NCI-H774 (cell line): ENCODE results near the gene TXN.
"Not testable (repeated sequence)": the region's sequence is repeated elsewhere in the genome, so short reads cannot be mapped to it uniquely, and the experiment has no call there.

ENCODE experiments used
- DNase-seq: peaks from one replicate; lab custom pipeline; 2025; lab: John Stamatoyannopoulos, UW

Gene TXN

DNA sequence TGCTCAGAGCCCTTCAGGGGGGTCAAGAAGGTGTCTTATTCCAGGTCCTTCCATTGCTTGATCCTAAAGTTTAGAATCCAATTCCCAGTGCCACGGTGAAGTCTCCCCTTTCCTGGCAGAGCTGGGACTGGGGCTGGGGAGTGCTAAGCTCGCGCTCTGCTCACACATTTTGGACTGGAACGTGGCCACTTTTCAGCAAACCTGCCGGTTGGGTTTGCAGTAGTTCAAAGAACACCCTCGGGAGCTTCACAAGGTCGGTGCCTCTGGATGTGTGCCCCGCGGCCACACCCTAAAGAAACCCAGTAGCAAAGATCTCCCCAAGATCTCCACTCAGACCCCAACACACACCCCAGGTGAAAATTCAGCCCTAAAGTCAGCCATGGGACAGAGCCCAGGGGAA is 48.3 kb downstream of the TXN start, which contains the start of gene C9orf152:
C9orf152 (minus strand) TSS at position 129 of the 400 bp plus-strand sequence. CDS start 580 bp downstream, outside the sequence.
- DNase-seq, result no peak

DNA sequence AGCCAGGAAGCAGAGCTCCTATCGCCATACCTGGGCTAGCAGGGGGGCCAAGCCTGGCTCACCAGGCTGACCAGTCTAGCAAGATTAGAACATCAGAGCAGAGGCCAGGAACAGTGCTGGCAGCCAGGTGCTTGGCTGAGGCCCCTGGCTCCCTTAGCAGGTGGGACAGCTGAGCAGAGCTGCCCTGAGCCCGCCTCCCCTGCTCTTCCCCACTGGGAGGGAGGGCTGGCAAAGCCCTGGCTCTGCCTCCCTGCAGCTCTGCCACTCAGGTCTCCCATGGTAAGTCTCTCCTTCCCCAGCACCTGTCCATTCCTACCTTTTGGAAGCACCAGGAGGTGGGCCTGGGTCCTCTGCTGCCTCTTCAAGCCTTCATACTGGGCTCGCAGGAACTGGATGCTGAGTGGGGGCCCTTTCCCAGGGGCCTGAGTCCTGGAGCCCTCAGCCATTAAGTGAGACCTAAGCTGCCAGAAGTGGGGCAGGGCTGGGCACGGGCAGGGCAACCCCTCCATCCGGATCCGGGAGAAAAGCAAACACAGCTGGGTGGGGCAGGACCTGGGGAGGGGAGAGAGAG is 49.2 kb downstream of the TXN start:
- DNase-seq, result no peak

DNA sequence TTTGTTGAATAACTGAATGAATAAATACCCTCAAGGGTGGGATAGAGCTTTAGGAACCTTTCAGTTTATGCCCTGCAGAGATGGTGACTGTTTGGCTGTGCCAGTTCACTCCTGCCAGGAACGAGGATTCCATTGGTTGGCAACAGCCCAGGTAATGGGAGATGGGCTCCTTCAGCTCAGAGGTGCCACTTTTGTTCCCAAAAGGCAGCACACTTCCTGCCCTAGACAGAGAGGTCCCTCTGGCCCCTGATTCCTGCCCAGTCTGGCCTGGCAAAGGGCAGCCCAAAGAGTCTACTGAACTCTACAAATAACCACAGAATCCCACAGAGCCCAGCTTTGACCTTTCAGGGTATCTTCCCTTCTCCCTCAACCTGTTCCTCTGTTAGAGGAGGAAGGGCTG is 49.9 kb downstream of the TXN start:
- no peak for DNase-seq

DNA sequence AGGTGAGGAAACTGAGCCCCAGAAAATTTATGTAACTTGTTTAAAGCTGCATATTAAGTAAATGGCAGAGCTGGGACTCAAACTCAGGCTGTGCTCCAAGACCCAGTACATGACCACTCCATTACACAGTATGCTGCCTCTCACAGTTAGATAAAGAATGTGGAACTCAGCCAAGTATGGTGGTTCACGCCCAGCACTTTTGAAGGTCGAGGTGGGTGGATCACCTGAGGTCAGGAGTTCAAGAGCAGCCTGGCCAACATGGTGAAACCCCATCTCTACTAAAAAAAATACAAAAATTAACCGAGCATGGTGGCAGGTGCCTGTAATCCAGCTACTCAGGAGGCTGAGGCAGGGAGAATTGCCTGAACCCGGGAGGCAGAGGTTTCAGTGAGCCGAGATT is 50.7 kb downstream of the TXN start:
- DNase-seq, result not testable (repeated sequence)

DNA sequence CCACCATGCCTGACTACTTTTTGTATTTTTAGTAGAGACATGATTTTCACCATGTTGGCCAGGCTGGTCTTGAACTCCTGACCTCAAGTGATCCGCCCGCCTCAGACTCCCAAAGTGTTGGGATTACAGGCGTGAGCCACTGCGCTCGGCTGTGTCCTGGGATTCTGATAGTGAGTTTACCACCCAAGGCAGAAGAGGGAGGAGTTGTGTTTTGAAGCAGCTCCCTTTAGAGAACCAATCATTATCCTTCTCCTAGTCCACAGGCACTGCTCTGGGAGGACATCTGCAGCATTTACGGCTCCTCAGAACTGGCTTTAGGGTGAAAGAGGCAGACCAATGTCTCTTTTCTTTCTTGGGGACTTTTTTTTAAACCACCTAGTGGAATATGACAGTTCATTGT is 54.1 kb downstream of the TXN start:
- DNase-seq, result no peak

DNA sequence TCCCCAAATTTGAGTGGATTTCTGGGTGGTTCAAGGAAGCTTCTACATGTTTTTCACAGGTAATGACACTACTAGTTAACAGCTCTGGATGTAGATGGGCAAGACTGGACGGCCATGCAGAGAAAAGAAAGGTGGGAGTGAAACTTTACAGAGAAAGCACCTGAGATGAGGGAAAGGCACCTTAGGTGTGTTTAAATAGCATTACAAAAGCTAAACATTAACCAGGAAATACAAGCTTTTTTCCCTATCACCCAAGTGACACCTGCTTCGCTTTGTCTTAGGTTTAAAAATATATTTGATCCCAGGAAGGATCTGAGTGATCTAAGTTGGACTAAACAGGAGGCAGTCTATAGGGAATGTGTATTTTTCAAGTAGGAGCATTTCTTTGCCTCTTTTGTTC is 56.7 kb downstream of the TXN start:
- no peak for DNase-seq

DNA sequence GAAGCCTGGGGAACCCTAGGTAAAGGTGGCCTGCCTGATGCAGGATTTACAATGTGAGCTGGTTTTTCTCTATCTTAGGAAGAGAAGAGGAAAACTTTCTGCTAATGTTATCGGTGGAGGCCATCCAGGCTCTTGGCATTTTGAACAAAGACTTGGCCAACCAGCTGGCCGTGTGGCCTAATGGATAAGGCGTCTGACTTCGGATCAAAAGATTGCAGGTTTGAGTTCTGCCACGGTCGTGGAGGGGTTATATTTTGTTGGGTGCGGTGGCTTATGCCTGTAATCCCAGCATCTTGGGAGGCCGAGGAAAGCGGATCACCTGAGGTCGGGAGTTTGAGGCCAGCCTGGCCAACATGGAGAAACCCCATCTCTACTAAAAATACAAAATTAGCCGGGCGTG is 58.0 kb downstream of the TXN start:
- DNase-seq, result no peak

DNA sequence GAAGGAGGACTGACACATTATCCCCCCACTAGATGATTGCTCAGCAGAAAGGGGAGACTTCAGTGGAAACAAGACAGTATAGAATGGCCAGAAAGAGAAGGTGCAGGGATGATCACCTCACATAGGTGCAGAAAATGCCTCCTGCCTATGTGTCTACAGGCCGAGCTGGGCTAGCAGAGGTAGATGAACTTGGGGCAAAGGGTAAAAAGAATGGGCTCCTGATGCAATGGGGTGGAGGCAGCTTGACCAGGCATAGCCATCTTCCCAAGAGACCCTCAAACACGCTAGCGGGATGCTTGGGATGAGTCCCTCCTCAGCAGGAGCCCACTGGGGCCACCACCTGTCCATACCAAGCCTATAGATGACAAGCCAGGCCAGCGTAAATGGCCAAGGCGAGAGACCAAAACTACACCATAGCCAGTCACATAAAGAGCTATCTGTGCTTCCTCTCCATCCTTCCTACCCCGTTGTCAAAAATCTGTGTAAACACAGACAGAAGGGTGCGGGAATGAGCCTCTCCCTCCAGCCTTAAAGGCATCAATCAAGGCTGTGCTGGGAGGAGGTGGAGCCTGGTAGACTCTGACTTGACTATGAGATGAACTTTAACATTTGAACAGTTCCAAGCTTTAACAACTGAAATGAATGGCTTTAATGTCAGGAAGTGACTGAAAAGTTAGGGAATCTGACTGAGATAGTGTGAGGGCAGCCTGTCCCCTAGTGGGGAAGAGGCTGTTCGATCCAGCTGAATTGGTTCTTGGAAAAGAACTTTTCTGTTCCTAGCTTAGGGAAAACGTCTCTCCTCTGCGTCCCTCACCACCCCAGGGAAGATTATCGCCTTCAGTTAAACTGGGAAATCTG is 58.7 kb downstream of the TXN start:
- DNase-seq, result no peak

DNA sequence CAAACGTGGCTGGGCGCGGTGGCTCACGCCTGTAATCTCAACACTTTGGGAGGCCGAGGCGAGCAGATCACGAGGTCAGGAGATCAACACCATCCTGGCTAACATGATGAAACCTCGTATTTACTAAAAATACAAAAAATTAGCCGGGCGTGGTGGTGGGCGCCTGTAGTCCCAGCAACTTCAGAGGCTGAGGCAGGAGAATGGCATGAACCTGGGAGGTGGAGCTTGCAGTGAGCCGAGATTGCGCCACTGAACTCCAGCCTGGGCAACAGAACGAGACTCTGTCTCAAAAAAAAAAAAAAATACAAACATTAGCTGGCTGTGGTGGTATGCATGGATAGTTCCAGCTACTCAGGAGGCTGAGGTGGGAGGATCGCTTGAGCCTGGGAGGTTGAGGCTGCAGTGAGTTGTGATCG is 60.2 kb downstream of the TXN start:
- not testable (repeated sequence) for DNase-seq
